CD4-positive, alpha-beta T cell treated with Interleukin-4 for 1 hour (primary cell): ENCODE results near the gene APIP.

Source experiments
- DNase-seq, 2 donors: peaks; one replicate each; pipeline ENCODE4 v3.0.0-alpha.2; 2020 to 2022

The APIP gene

GRCh38 chr11:34877375-34877975 lies 38.7 kb downstream of the APIP start:
- DNase-seq, result no peak

- no peak for DNase-seq
Measured at GRCh38 chr11:34874202-34874601, 42.0 kb downstream of the APIP start.

GRCh38 chr11:34870548-34871196 lies 45.5 kb downstream of the APIP start:
- DNase-seq, result no peak

- DNase-seq, result no peak
Measured at GRCh38 chr11:34869425-34869824, 46.8 kb downstream of the APIP start.

- DNase-seq, result no peak
Measured at GRCh38 chr11:34866375-34866774, 49.8 kb downstream of the APIP start.

- DNase-seq, result no peak
Measured at GRCh38 chr11:34865261-34865660, 50.9 kb downstream of the APIP start.

- no peak for DNase-seq
Measured at GRCh38 chr11:34864424-34864823, 51.8 kb downstream of the APIP start.

- DNase-seq, result no peak
Measured at GRCh38 chr11:34863048-34863447, 53.1 kb downstream of the APIP start.

- DNase-seq, result no peak
Measured at GRCh38 chr11:34860518-34860917, 55.7 kb downstream of the APIP start.

GRCh38 chr11:34860034-34860433 lies 56.1 kb downstream of the APIP start:
- no peak for DNase-seq

- DNase-seq, result no peak
Measured at GRCh38 chr11:34859496-34859895, 56.7 kb downstream of the APIP start.

GRCh38 chr11:34857463-34857862 lies 58.7 kb downstream of the APIP start:
- no peak for DNase-seq

- DNase-seq, result no peak
Measured at GRCh38 chr11:34856251-34856650, 59.9 kb downstream of the APIP start.

- no peak for DNase-seq
Measured at GRCh38 chr11:34855754-34856095, 60.5 kb downstream of the APIP start.

- no peak for DNase-seq
Measured at GRCh38 chr11:34855021-34855753, 61.0 kb downstream of the APIP start.

- no peak for DNase-seq
Measured at GRCh38 chr11:34851916-34852315, 64.3 kb downstream of the APIP start.

- no peak for DNase-seq
Measured at GRCh38 chr11:34850334-34850733, 65.8 kb downstream of the APIP start.

- no peak for DNase-seq
Measured at GRCh38 chr11:34846467-34846866, 69.7 kb downstream of the APIP start.

GRCh38 chr11:34844463-34845112 lies 71.6 kb downstream of the APIP start:
- DNase-seq, result no peak

- DNase-seq, result no peak
Measured at GRCh38 chr11:34843271-34843670, 72.9 kb downstream of the APIP start.

- DNase-seq, result peak; percentile 24 to 55
Measured at GRCh38 chr11:34840736-34841386, 75.3 kb downstream of the APIP start.

GRCh38 chr11:34839969-34840368 lies 76.2 kb downstream of the APIP start:
- no peak for DNase-seq
